SK-N-SH (cell line): ENCODE measurements around the gene DENND2D. TPM values are rescaled to one million over a fixed set of nuclear protein-coding genes. Genes with fewer than 3 reads are reported as not detected.

Experiments used
- CTCF ChIA-PET: fragments of 300-600, 350-600 bp; formaldehyde crosslinking; extraction: SDS; loops from one replicate; lab custom pipeline; 2021; lab: Yijun Ruan, JAX
- POLR2A ChIA-PET: fragments of 350-600 bp; sonication (Branson Sonifier 250); formaldehyde crosslinking; extraction: SDS; loops from one replicate; lab custom pipeline; 2020; ENCODE audit warnings: antibody characterized with exemption, inconsistent platforms; lab: Yijun Ruan, JAX
- DNase-seq: peaks from one replicate; pipeline ENCODE4 v3.0.0; 2012
- H2AFZ ChIP-seq: fragments of 200-600 bp; sonication (generic); 2 replicates; pipeline ENCODE4 v1.8.1; 2016; ENCODE audit warnings: antibody characterized with exemption, mild to moderate bottlenecking, low read depth
- H3F3A ChIP-seq: fragments of 200-600 bp; sonication (generic); replicated peaks from 2 replicates; pipeline ENCODE3; 2016; ENCODE audit warnings: antibody characterized with exemption, mild to moderate bottlenecking; ENCODE audit not compliant: insufficient read depth
- H3K27ac ChIP-seq, 2 experiments: fragments of 200-500 bp in 1 of 2; fragments of 200-600 bp in 1 of 2; sonication (Bioruptor generic) in 1 of 2; sonication (generic), shearing (Covaris generic) in 1 of 2; 2 replicates each; pipeline versions ENCODE4 v1.5.1 to v1.6.1; 2014 to 2016; ENCODE audit warnings: low read depth in 2 of 2, inconsistent platforms in 1 of 2, low read length in 1 of 2, mild to moderate bottlenecking in 1 of 2, mixed read lengths in 1 of 2
- H3K27me3 ChIP-seq: fragments of 200-600 bp; sonication (generic), shearing (Covaris generic); 2 replicates; pipeline ENCODE4 v1.6.1; 2016; ENCODE audit warnings: mixed run types; ENCODE audit not compliant: insufficient read depth
- H3K36me3 ChIP-seq, 2 experiments: fragments of 200-500 bp in 1 of 2; fragments of 200-600 bp in 1 of 2; sonication (Bioruptor generic) in 1 of 2; sonication (generic) in 1 of 2; replicated peaks in 1 of 2; 2 replicates each; pipeline versions ENCODE3 to v1.5.1; 2014 to 2016; ENCODE audit warnings: low read length in 1 of 2, mild to moderate bottlenecking in 1 of 2; ENCODE audit not compliant: insufficient read depth in 2 of 2, control insufficient read depth in 1 of 2
- H3K4me1 ChIP-seq, 2 experiments: fragments of 200-500 bp in 1 of 2; fragments of 200-600 bp in 1 of 2; sonication (Bioruptor generic) in 1 of 2; sonication (generic), shearing (Covaris generic) in 1 of 2; 2 replicates each; pipeline versions ENCODE4 v1.5.1 to v1.6.1; 2014 to 2016; ENCODE audit warnings: low read depth in 1 of 2, low read length in 1 of 2, mixed run types in 1 of 2; ENCODE audit not compliant: insufficient read depth in 2 of 2, control insufficient read depth in 1 of 2
- H3K4me2 ChIP-seq: fragments of 200-600 bp; sonication (generic), shearing (Covaris generic); 2 replicates; pipeline ENCODE4 v1.6.1; 2017; ENCODE audit warnings: mixed run types
- H3K4me3 ChIP-seq, 2 experiments: fragments of 200-500 bp in 1 of 2; fragments of 200-600 bp in 1 of 2; sonication (Bioruptor generic) in 1 of 2; sonication (generic), shearing (Covaris generic) in 1 of 2; 2 replicates each; pipeline versions ENCODE4 v1.5.1 to v1.8.1; 2014 to 2016; ENCODE audit warnings: low read depth in 2 of 2, inconsistent platforms in 1 of 2, low read length in 1 of 2, mild to moderate bottlenecking in 1 of 2, mixed read lengths in 1 of 2, moderate library complexity in 1 of 2
- H3K79me2 ChIP-seq: fragments of 200-600 bp; sonication (generic); 2 replicates; pipeline ENCODE4 v1.8.1; 2017; ENCODE audit warnings: mild to moderate bottlenecking; ENCODE audit not compliant: insufficient read depth
- H3K9ac ChIP-seq: fragments of 200-600 bp; sonication (generic); 2 replicates; pipeline ENCODE4 v1.6.1; 2017; ENCODE audit warnings: mixed run types
- H3K9me2 ChIP-seq: fragments of 200-600 bp; sonication (generic); 2 replicates; pipeline ENCODE4 v1.6.1; 2017; ENCODE audit warnings: mixed run types
- H3K9me3 ChIP-seq: fragments of 200-600 bp; sonication (generic); 2 replicates; pipeline ENCODE4 v1.6.1; 2017; ENCODE audit warnings: mixed run types, mild to moderate bottlenecking, moderate library complexity
- H4K20me1 ChIP-seq: fragments of 200-600 bp; sonication (generic); 2 replicates; pipeline ENCODE4 v1.6.1; 2017; ENCODE audit warnings: mild to moderate bottlenecking, mixed run types; ENCODE audit not compliant: insufficient read depth
- EP300 ChIP-seq, 2 experiments: IDR thresholded peaks; 2 replicates each; pipeline versions ENCODE4 v1.4.0 to v1.6.1; 2012; ENCODE audit warnings: borderline replicate concordance in 1 of 2, low read depth in 1 of 2, low read length in 1 of 2
- FOSL2 ChIP-seq: IDR thresholded peaks from 2 replicates; pipeline ENCODE4 v1.4.0; 2012; ENCODE audit warnings: low read depth, mild to moderate bottlenecking, moderate library complexity, borderline replicate concordance
- FOXJ3 ChIP-seq: sonication (generic); formaldehyde crosslinking; IDR thresholded peaks from 2 replicates; pipeline ENCODE4 v1.5.1; 2020; ENCODE audit warnings: mild to moderate bottlenecking, missing genetic modification reagents
- IRF3 ChIP-seq: fragments of 150-350 bp; IDR thresholded peaks from 2 replicates; pipeline ENCODE4 v1.6.1; 2016; ENCODE audit warnings: mild to moderate bottlenecking, low read depth, low read length
- NRF1 ChIP-seq: IDR thresholded peaks from 2 replicates; pipeline ENCODE4 v1.6.1; 2012; ENCODE audit warnings: low read depth, mild to moderate bottlenecking, low read length
- POLR2AphosphoS5 ChIP-seq: IDR thresholded peaks from 2 replicates; pipeline ENCODE4 v1.6.1; 2012; ENCODE audit warnings: low read depth, low read length
- REST ChIP-seq: IDR thresholded peaks from 2 replicates; pipeline ENCODE4 v1.6.1; 2012; ENCODE audit warnings: mild to moderate bottlenecking, low read depth, low read length, moderate library complexity
- RXRA ChIP-seq: IDR thresholded peaks from 2 replicates; pipeline ENCODE4 v1.4.0; 2012; ENCODE audit warnings: low read depth, mild to moderate bottlenecking, borderline replicate concordance
- SIN3A ChIP-seq: IDR thresholded peaks from 2 replicates; pipeline ENCODE4 v1.6.1; 2012; ENCODE audit warnings: low read depth, mild to moderate bottlenecking, low read length, moderate library complexity, borderline replicate concordance
- SMC3 ChIP-seq: IDR thresholded peaks from 2 replicates; pipeline ENCODE4 v1.6.1; 2012; ENCODE audit warnings: low read depth, low read length, improper control_type of control experiment
- TEAD4 ChIP-seq: IDR thresholded peaks from 2 replicates; pipeline ENCODE4 v1.4.0; 2012; ENCODE audit warnings: mild to moderate bottlenecking, borderline replicate concordance; ENCODE audit not compliant: insufficient read depth
- USF1 ChIP-seq: IDR thresholded peaks from 2 replicates; pipeline ENCODE4 v1.4.0; 2012; ENCODE audit warnings: low read depth, borderline replicate concordance
- WGBS: methylation state at CpG from one replicate; pipeline ENCODE4 v1.1.6; 2017; ENCODE audit warnings: low lambda C conversion rate; 5-methylcytosine and 5-hydroxymethylcytosine counted together
- polyA plus RNA-seq, 3 experiments: library from polyadenylated mRNA; depleted of rRNA; stranded (reverse); fragments of >200 nt; gene quantifications; 2 replicates each; pipeline ENCODE4 v1.2.3, GENCODE V29; 2012

The DENND2D gene
- polyA plus RNA-seq, 1 of the 3 experiments (the other 2 are of a cell fraction) = 1.3 TPM

- H4K20me1 ChIP-seq = no peaks in the 10 kb centered on the region; the same call in 1 of the 2 replicates
- no peak overlapping the region for H3K27ac ChIP-seq
- no peak for DNase-seq
- no peaks in the 10 kb centered on the region for H3K9me2 ChIP-seq
- no peaks in the 10 kb centered on the region for H3K9me3 ChIP-seq
- ChIA-PET POLR2A (no interaction called here), CTCF (interaction anchor here (1.0 kb wide), 1 partner anchor 11 kb away, joined by 3 read pairs; no protein-coding TSS in a partner anchor)
- H3K4me1 ChIP-seq = peaks cover 0 to 11% of the 10 kb centered on the region in 2 experiments; a peak in 1 of 4 replicates
- no peak overlapping the region for H3K9ac ChIP-seq
- no peaks in the 10 kb centered on the region for H3F3A ChIP-seq
- peaks cover 81% of the 10 kb centered on the region for H3K79me2 ChIP-seq
- H3K4me2 ChIP-seq = no peak overlapping the region
- no peak overlapping the region for H2AFZ ChIP-seq
- no peaks in the 10 kb centered on the region for H3K27me3 ChIP-seq
- 98% methylated on average over 2 of the region's 2 CpGs for WGBS
- TF ChIP-seq FOXJ3 (no peak), RXRA (no peak), USF1 (no peak), POLR2AphosphoS5 (no peak), IRF3 (no peak), SIN3A (no peak), TEAD4 (no peak)
- no peak overlapping the region for H3K4me3 ChIP-seq
- H3K36me3 ChIP-seq = peaks cover 45 to 56% of the 10 kb centered on the region in 2 experiments
Observed at GRCh38 chr1:111148376-111148881, 52.0 kb downstream of the DENND2D start.

- DNase-seq = no peak
- ChIA-PET CTCF (no interaction called here), POLR2A (no interaction called here)
- peaks cover 0 to 11% of the 10 kb centered on the region in 2 experiments; a peak in 1 of 4 replicates for H3K4me1 ChIP-seq
- TF ChIP-seq REST (no peak), SMC3 (no peak), TEAD4 (no peak), FOSL2 (no peak), EP300 (IDR thresholded peaks at IDR 0.05; ENCODE audit: borderline replicate concordance in 1 of 2, low read depth in 1 of 2, low read length in 1 of 2) (no peak), NRF1 (no peak), RXRA (no peak)
- TF ChIP-seq, all 33 proteins: peak for 0
- H3F3A ChIP-seq = no peaks in the 10 kb centered on the region
- H3K9ac ChIP-seq = no peak overlapping the region
- H2AFZ ChIP-seq = no peak overlapping the region
- H3K27ac ChIP-seq = no peak overlapping the region
- H3K79me2 ChIP-seq = peaks cover 81% of the 10 kb centered on the region
- H3K4me3 ChIP-seq = no peak overlapping the region
- H3K27me3 ChIP-seq = no peaks in the 10 kb centered on the region
- H4K20me1 ChIP-seq = no peaks in the 10 kb centered on the region; the same call in 1 of the 2 replicates
- H3K9me2 ChIP-seq = no peaks in the 10 kb centered on the region
- peaks cover 45 to 52% of the 10 kb centered on the region in 2 experiments for H3K36me3 ChIP-seq
- no peak overlapping the region for H3K4me2 ChIP-seq
- H3K9me3 ChIP-seq = no peaks in the 10 kb centered on the region
- WGBS = 70% methylated on average over 3 of the region's 3 CpGs
Observed at GRCh38 chr1:111147948-111148347, 52.5 kb downstream of the DENND2D start.
